GM19438 (cell line): ENCODE data around the gene MICAL3.

Experiments used
- ATAC-seq: cut with Tn5 transposase; IDR thresholded peaks from one replicate; pipeline ENCODE4 v1.9.1; 2021; ENCODE audit warnings: low read depth; ENCODE audit not compliant: unreplicated experiment

Gene MICAL3

GRCh38 chr22:17748555-17749353 is 275.6 kb downstream of the MICAL3 start:
- ATAC-seq = no peak

GRCh38 chr22:17746916-17747315 is 277.4 kb downstream of the MICAL3 start:
- no peak for ATAC-seq

GRCh38 chr22:17744430-17744829 is 279.9 kb downstream of the MICAL3 start:
- ATAC-seq = no peak

GRCh38 chr22:17743661-17744411 is 280.5 kb downstream of the MICAL3 start:
- no peak for ATAC-seq

- ATAC-seq = no peak
These were observed 281.8 kb downstream of the MICAL3 start for GRCh38 chr22:17742527-17742902.

GRCh38 chr22:17741866-17742526 is 282.4 kb downstream of the MICAL3 start:
- ATAC-seq = no peak

- ATAC-seq = no peak
These were observed 285.0 kb downstream of the MICAL3 start for GRCh38 chr22:17739196-17739975.

GRCh38 chr22:17738386-17739128 is 285.8 kb downstream of the MICAL3 start:
- ATAC-seq = no peak
